IMR-90 (cell line): ENCODE measurements around the gene IQUB. TPM values are rescaled to one million over a fixed set of nuclear protein-coding genes. Genes with fewer than 3 reads are reported as not detected.

ENCODE experiments used
- ATAC-seq: fragments of 200-7000 bp; cut with Tn5 transposase; 2 replicates; pipeline ENCODE4 v1.9.1; 2020; ENCODE audit warnings: low read depth, mild to moderate bottlenecking, moderate library complexity
- BruUV-seq: library from RNA; stranded (reverse); fragments of 400-500 nt; replicated peaks from 2 replicates; lab custom pipeline; 2021; lab: Mats Ljungman, UMichigan
- CTCF ChIA-PET: fragments of 300-600 bp; formaldehyde crosslinking; extraction: SDS; loops from one replicate; lab custom pipeline; 2021; ENCODE audit warnings: antibody characterized with exemption; lab: Yijun Ruan, JAX
- POLR2A ChIA-PET: fragments of 300-600 bp; sonication (Branson Sonifier 250); formaldehyde crosslinking; loops from one replicate; lab custom pipeline; 2022; ENCODE audit warnings: antibody characterized with exemption; ENCODE audit not compliant: unreplicated experiment; lab: Charles Lee
- DNase-seq: peaks from one replicate; pipeline ENCODE4 v3.0.0; 2013
- H2AFZ ChIP-seq: replicated peaks from 2 replicates; pipeline ENCODE3; 2013; ENCODE audit warnings: low read length, mild to moderate bottlenecking; ENCODE audit not compliant: poor library complexity
- H2AK5ac ChIP-seq: 2 replicates; pipeline ENCODE4 v1.6.1; 2013; ENCODE audit warnings: low read depth, low read length, inconsistent platforms
- H2AK9ac ChIP-seq: replicated peaks from 2 replicates; pipeline ENCODE3; 2013; ENCODE audit warnings: mild to moderate bottlenecking, low read depth, low read length, moderate library complexity; ENCODE audit not compliant: poor library complexity
- H2BK120ac ChIP-seq: 2 replicates; pipeline ENCODE4 v1.6.1; 2013; ENCODE audit warnings: low read depth, low read length, inconsistent platforms
- H2BK15ac ChIP-seq: 3 replicates; pipeline ENCODE4 v1.6.1; 2013; ENCODE audit warnings: low read depth, low read length, inconsistent platforms
- H2BK20ac ChIP-seq: 2 replicates; pipeline ENCODE4 v1.6.1; 2013; ENCODE audit warnings: low read depth, mild to moderate bottlenecking, inconsistent platforms, low read length, moderate library complexity
- H2BK5ac ChIP-seq: 2 replicates; pipeline ENCODE4 v1.6.1; 2013; ENCODE audit warnings: mild to moderate bottlenecking, low read depth, low read length, inconsistent platforms; ENCODE audit not compliant: poor library complexity, severe bottlenecking
- H3K14ac ChIP-seq: replicated peaks from 2 replicates; pipeline ENCODE4 v1.6.1; 2013; ENCODE audit warnings: low read depth, low read length, inconsistent platforms
- H3K18ac ChIP-seq: 2 replicates; pipeline ENCODE4 v1.6.1; 2013; ENCODE audit warnings: low read depth, low read length, control low read depth
- H3K23ac ChIP-seq: 2 replicates; pipeline ENCODE4 v1.6.1; 2013; ENCODE audit warnings: low read depth, low read length, inconsistent platforms
- H3K27ac ChIP-seq: 2 replicates; pipeline ENCODE4 v1.5.1; 2013; ENCODE audit warnings: mild to moderate bottlenecking, control low read depth, low read length; ENCODE audit not compliant: insufficient read depth
- H3K27me3 ChIP-seq: 2 replicates; pipeline ENCODE4 v1.6.1; 2013; ENCODE audit warnings: low read length; ENCODE audit not compliant: control insufficient read depth, insufficient read depth
- H3K36me3 ChIP-seq: 2 replicates; pipeline ENCODE4 v1.6.1; 2013; ENCODE audit warnings: low read length, mixed read lengths; ENCODE audit not compliant: control insufficient read depth, insufficient read depth
- H3K4ac ChIP-seq: 2 replicates; pipeline ENCODE4 v1.6.1; 2013; ENCODE audit warnings: low read depth, low read length, inconsistent platforms
- H3K4me1 ChIP-seq: 2 replicates; pipeline ENCODE4 v1.6.1; 2013; ENCODE audit warnings: low read length, mixed read lengths; ENCODE audit not compliant: control insufficient read depth, insufficient read depth
- H3K4me2 ChIP-seq: 2 replicates; pipeline ENCODE4 v1.6.1; 2013; ENCODE audit warnings: low read depth, mild to moderate bottlenecking, control low read depth, low read length, moderate library complexity
- H3K4me3 ChIP-seq: 2 replicates; pipeline ENCODE4 v1.5.1; 2013; ENCODE audit warnings: low read depth, mild to moderate bottlenecking, control low read depth, low read length, moderate library complexity; ENCODE audit not compliant: insufficient read depth
- H3K56ac ChIP-seq: 2 replicates; pipeline ENCODE4 v1.6.1; 2013; ENCODE audit warnings: low read length, inconsistent platforms; ENCODE audit not compliant: insufficient read depth; ENCODE audit errors: extremely low read depth
- H3K79me1 ChIP-seq, 2 experiments: 2 replicates each; pipeline ENCODE4 v1.6.1; 2013; ENCODE audit warnings: low read length in 2 of 2, inconsistent platforms in 1 of 2, low read depth in 1 of 2
- H3K9ac ChIP-seq: 2 replicates; pipeline ENCODE4 v1.6.1; 2013; ENCODE audit warnings: low read depth, low read length, control low read depth
- H3K9me1 ChIP-seq: 2 replicates; pipeline ENCODE4 v1.6.1; 2013; ENCODE audit warnings: low read length, inconsistent platforms; ENCODE audit not compliant: insufficient read depth
- H3K9me3 ChIP-seq: 2 replicates; pipeline ENCODE4 v1.6.1; 2013; ENCODE audit warnings: low read length; ENCODE audit not compliant: control insufficient read depth, insufficient read depth
- H4K20me1 ChIP-seq: 2 replicates; pipeline ENCODE4 v1.6.1; 2013; ENCODE audit warnings: low read length, inconsistent platforms; ENCODE audit not compliant: insufficient read depth
- H4K5ac ChIP-seq: 2 replicates; pipeline ENCODE4 v1.6.1; 2013; ENCODE audit warnings: mild to moderate bottlenecking, low read depth, low read length, control low read depth
- H4K8ac ChIP-seq, 2 experiments: 2 replicates each; pipeline ENCODE4 v1.6.1; 2013; ENCODE audit warnings: low read depth in 2 of 2, low read length in 2 of 2, control low read depth in 1 of 2, inconsistent platforms in 1 of 2
- H4K91ac ChIP-seq: 2 replicates; pipeline ENCODE4 v1.6.1; 2013; ENCODE audit warnings: low read depth, low read length, inconsistent platforms; ENCODE audit not compliant: insufficient read depth
- BHLHE40 ChIP-seq: fragments of 150-350 bp; IDR thresholded peaks from 2 replicates; pipeline ENCODE4 v1.6.1; 2016; ENCODE audit warnings: mild to moderate bottlenecking, low read depth, low read length
- CEBPB ChIP-seq: IDR thresholded peaks from 2 replicates; pipeline ENCODE4 v1.6.1; 2012; ENCODE audit warnings: low read depth, low read length, improper control_type of control experiment
- CHD1 ChIP-seq: IDR thresholded peaks from 2 replicates; pipeline ENCODE4 v1.6.1; 2012; ENCODE audit warnings: low read depth, low read length, improper control_type of control experiment
- CTCF ChIP-seq: conservative IDR thresholded peaks from 2 replicates; pipeline ENCODE4 v1.5.1; 2012; ENCODE audit warnings: mild to moderate bottlenecking, low read depth, low read length, improper control_type of control experiment
- ELK1 ChIP-seq: fragments of 150-350 bp; IDR thresholded peaks from 2 replicates; pipeline ENCODE4 v1.6.1; 2016; ENCODE audit warnings: low read depth, mild to moderate bottlenecking, low read length, moderate library complexity, borderline replicate concordance
- FOS ChIP-seq: fragments of 150-350 bp; IDR thresholded peaks from 2 replicates; pipeline ENCODE4 v1.6.1; 2016; ENCODE audit warnings: low read depth, low read length
- MAFK ChIP-seq: IDR thresholded peaks from 2 replicates; pipeline ENCODE4 v1.6.1; 2012; ENCODE audit warnings: low read depth, low read length, improper control_type of control experiment
- MAZ ChIP-seq: IDR thresholded peaks from 2 replicates; pipeline ENCODE4 v1.6.1; 2012; ENCODE audit warnings: low read depth, mild to moderate bottlenecking, low read length, improper control_type of control experiment, moderate library complexity, borderline replicate concordance
- MXI1 ChIP-seq: IDR thresholded peaks from 2 replicates; pipeline ENCODE4 v1.6.1; 2012; ENCODE audit warnings: low read depth, mild to moderate bottlenecking, low read length, moderate library complexity, borderline replicate concordance
- NFE2L2 ChIP-seq: fragments of 150-350 bp; IDR thresholded peaks from 2 replicates; pipeline ENCODE4 v1.6.1; 2016; ENCODE audit warnings: low read depth, mild to moderate bottlenecking, low read length
- POLR2A ChIP-seq: IDR thresholded peaks from 2 replicates; pipeline ENCODE4 v1.6.1; 2012; ENCODE audit warnings: mild to moderate bottlenecking, low read depth, low read length
- RAD21 ChIP-seq: IDR thresholded peaks from 2 replicates; pipeline ENCODE4 v1.6.1; 2012; ENCODE audit warnings: low read length, improper control_type of control experiment
- RCOR1 ChIP-seq: IDR thresholded peaks from 2 replicates; pipeline ENCODE4 v1.6.1; 2012; ENCODE audit warnings: mild to moderate bottlenecking, low read length, improper control_type of control experiment; ENCODE audit not compliant: insufficient replicate concordance
- RFX5 ChIP-seq: IDR thresholded peaks from 2 replicates; pipeline ENCODE4 v1.8.0; 2012; ENCODE audit warnings: low read depth, mild to moderate bottlenecking, low read length, moderate library complexity
- SMC3 ChIP-seq: fragments of 150-350 bp; IDR thresholded peaks from 2 replicates; pipeline ENCODE4 v1.6.1; 2016; ENCODE audit warnings: low read depth, mild to moderate bottlenecking, antibody characterized with exemption, low read length, moderate library complexity
- USF2 ChIP-seq: fragments of 150-350 bp; IDR thresholded peaks from 2 replicates; pipeline ENCODE4 v1.6.1; 2017; ENCODE audit warnings: mild to moderate bottlenecking, antibody characterized with exemption, low read length, low read depth
- WGBS, 2 experiments: methylation state at CpG; one replicate each; pipeline versions ENCODE4 v1.1.5 to v1.1.7; 2013; ENCODE audit warnings: missing lambda C conversion rate in 2 of 2; ENCODE audit not compliant: insufficient read length in 1 of 2; ENCODE audit errors: extremely low coverage in 2 of 2; 5-methylcytosine and 5-hydroxymethylcytosine counted together
- dilution Hi-C: fragments of 300-500 bp; cut with HindIII; formaldehyde crosslinking; loops from one replicate; pipeline ENCODE4 v1.14.3; 2018; ENCODE audit warnings: low sequenced_read_pairs; ENCODE audit not compliant: unreplicated experiment
- in situ Hi-C: fragments of 300-500 bp; cut with MboI; formaldehyde crosslinking; loops from 3 replicates; pipeline ENCODE4 v1.14.3; 2019; ENCODE audit warnings: low sequenced_read_pairs, inconsistent platforms, mixed read lengths
- intact Hi-C: fragments of 100-400 bp; cut with micrococcal nuclease; formaldehyde crosslinking; loops from 2 replicates; pipeline ENCODE4 v1.10.0; 2022
- polyA plus RNA-seq, 3 experiments: library from polyadenylated mRNA; depleted of rRNA; stranded (reverse); fragments of >200 nt; gene quantifications; 2 replicates each; pipeline ENCODE4 v1.2.3, GENCODE V29; 2012; ENCODE audit warnings: low replicate concordance in 1 of 3
- total RNA-seq: library from RNA; depleted of rRNA; stranded (reverse); fragments of >200 nt; gene quantifications from 2 replicates; pipeline ENCODE4 v1.2.3, GENCODE V29; 2012

Gene IQUB
- total and polyA plus RNA-seq, 2 of the 4 experiments (the other 2 are of a cell fraction), result 0.05 to 0.18 TPM

- H2AFZ ChIP-seq, result no peak overlapping the region
- no peak overlapping the region for H2BK120ac ChIP-seq
- H3K4ac ChIP-seq, result no peak overlapping the region
- no peak overlapping the region for H3K4me2 ChIP-seq
- ChIA-PET CTCF (no interaction called here), POLR2A (no interaction called here)
- no peak overlapping the region for H3K4me3 ChIP-seq
- no peak overlapping the region for H2AK9ac ChIP-seq
- H3K18ac ChIP-seq, result no peak overlapping the region
- H4K5ac ChIP-seq, result no peak overlapping the region
- no peak overlapping the region for H2BK5ac ChIP-seq
- H2BK15ac ChIP-seq, result no peak overlapping the region
- H3K14ac ChIP-seq, result no peak overlapping the region
- no peaks in the 10 kb centered on the region for H3K9me3 ChIP-seq
- no peak overlapping the region for H3K9ac ChIP-seq
- no peak overlapping the region for H4K91ac ChIP-seq
- H3K4me1 ChIP-seq, result peaks cover 5% of the 10 kb centered on the region; the same call in 1 of the 2 replicates
- H3K27ac ChIP-seq, result no peak overlapping the region
- dilution Hi-C loops (no loop called here), in situ Hi-C loops (no loop called here), intact Hi-C loops (no loop called here)
- no peak for TF ChIP-seq RAD21
- no peak for TF ChIP-seq MAZ
- no peak for TF ChIP-seq MXI1
- no peak for TF ChIP-seq ELK1
- TF ChIP-seq CHD1, result no peak
- no peak for TF ChIP-seq SMC3
- no peak for TF ChIP-seq BHLHE40
- TF ChIP-seq FOS, result no peak
- no peak for TF ChIP-seq USF2
- no peak for TF ChIP-seq POLR2A
- no peak for TF ChIP-seq CTCF
- TF ChIP-seq CEBPB, result no peak
- no peak for TF ChIP-seq RCOR1
- TF ChIP-seq NFE2L2, result no peak
- no peak for TF ChIP-seq RFX5
- no peak for TF ChIP-seq MAFK
- no peak overlapping the region for H2BK20ac ChIP-seq
- no peak overlapping the region for H3K56ac ChIP-seq
- no peaks in the 10 kb centered on the region for H3K27me3 ChIP-seq
- no peak for ATAC-seq
- H3K9me1 ChIP-seq, result no peaks in the 10 kb centered on the region
- no peak for DNase-seq
- H2AK5ac ChIP-seq, result no peak overlapping the region
- WGBS, 2 experiments, result no CpG with 5 or more reads among the region's 12 CpGs
- H4K20me1 ChIP-seq, result no peaks in the 10 kb centered on the region
- no peak overlapping the region for H4K8ac ChIP-seq
- no peaks in the 10 kb centered on the region for H3K79me1 ChIP-seq
- no peak overlapping the region for H3K23ac ChIP-seq
- no peaks in the 10 kb centered on the region for H3K36me3 ChIP-seq
- no TSS peak for BruUV-seq
These were observed 1.1 kb upstream of the IQUB start for GRCh38 chr7:123535517-123535916.
